T47D (cell line): ENCODE measurements around the gene ZFR2.

ENCODE experiments used
- DNase-seq, 2 experiments: peaks; one replicate each; pipeline versions ENCODE4 v3.0.0 to v3.0.0-alpha.2; 2011 to 2012; ENCODE audit warnings: low read depth in 1 of 2, low spot score in 1 of 2
- JUND ChIP-seq: IDR thresholded peaks from 2 replicates; pipeline ENCODE4 v1.6.1; 2012; ENCODE audit warnings: low read depth
- in situ Hi-C: cut with HindIII; loops from 2 replicates; pipeline ENCODE4 v1.10.0; 2016; ENCODE audit warnings: low sequenced_read_pairs, low pct_unique_long_range_greater_than_20kb

ZFR2 gene

DNA sequence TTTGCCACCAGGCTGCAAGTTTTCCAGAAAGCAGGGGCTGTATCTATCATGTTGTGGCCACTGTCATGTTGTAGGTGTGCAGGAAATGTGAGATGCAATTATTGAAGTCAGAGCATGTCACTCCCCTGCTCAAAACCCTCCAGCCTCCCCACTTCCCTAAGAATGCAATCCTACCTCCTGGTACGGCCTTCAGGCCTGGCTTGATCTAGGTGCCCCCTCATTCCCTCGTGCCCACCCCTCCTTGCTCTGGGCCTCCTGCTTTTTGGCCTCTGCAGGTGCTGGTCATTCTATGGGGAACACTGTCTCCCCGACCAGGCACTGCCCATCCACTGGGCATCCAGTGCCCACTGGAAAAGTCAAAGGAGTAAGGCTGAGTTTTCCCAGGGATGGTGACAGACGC is 54.2 kb downstream of the ZFR2 start:
- in situ Hi-C loops, result no loop called here
- DNase-seq, result no peak
- no peak for TF ChIP-seq JUND

GRCh38 chr19:3813473-3814392 is 55.1 kb downstream of the ZFR2 start:
- in situ Hi-C loops, result no loop called here
- DNase-seq, result no peak
- TF ChIP-seq JUND, result no peak

- DNase-seq, result no peak
- in situ Hi-C loops, result no loop called here
- TF ChIP-seq JUND, result no peak
These were observed 58.0 kb downstream of the ZFR2 start for GRCh38 chr19:3810708-3811355.

DNA sequence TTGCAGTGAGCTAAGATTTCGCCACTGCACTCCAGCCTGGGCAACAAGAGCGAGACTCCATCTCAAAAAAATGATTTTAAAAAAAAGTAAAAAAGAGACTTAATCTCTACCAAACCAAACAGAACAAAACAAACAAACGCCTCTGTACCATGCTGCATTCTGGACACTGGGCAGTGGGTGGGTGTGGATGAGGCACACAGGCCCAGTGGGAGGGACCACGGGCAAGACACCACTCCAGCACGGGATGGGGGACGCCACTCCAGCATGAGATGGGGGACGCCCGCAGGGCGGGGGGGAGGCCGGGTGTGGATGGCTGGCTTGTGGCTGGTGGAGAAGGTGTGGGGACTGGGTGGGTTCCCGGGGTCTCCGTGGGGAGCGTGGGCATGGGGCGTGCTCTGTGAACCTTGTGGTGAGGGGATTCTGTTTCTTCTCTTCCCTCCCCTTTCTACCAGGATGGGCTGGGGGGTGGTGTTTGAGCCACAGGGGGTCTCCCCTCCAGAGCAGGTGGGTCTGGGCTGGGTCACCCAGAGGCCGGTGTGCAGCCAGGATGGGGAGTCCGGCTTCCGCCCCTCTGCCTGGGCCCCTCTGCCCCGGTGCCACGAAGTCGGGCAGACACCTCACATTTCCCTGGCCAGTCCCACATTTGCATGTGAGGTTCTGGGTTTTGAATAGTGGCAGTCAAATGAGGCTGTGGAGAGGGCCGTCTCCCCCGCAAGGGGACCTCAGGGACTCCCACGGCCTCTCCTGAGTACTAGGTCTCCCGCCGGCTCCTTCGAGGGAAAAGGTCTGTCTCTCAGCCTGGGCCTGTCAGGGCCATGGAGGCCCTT is 58.7 kb downstream of the ZFR2 start:
- in situ Hi-C loops, result no loop called here
- DNase-seq, result no peak
- TF ChIP-seq JUND, result no peak

DNA sequence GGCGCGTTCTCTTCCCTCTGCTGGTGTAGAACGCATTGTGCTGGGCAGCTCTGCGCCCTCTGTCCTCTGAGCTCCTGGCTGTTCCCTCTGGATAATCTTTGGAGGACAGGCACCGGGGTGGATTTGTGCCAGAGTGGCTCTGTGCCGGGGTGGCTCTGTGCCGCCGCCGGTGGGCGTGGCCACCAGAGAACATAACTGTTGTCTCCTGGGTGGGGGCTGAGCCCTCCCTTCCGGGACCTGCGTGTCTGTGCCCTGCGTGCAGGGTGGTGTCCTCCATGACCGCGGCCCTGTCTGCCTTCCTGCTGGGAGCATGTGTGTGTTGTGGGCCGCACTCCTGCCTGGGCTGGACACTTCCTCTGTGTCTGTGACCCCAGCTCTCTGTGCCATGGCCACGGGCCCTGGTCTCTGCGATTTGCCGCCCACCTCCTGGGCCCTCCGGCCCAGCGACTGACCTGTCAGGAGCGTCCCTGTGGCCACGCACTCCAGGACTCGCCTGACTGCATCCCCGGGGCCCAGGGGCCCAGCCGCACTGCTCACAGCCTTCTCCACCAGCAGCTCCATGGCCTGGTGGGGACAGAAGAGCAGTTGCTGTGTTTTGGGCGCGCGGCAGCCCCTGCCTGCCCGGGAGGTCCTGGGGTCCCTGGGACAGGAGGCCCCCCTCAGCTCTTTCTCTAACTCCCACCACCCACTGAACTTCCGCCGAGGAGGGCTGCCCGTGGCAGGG is 60.3 kb downstream of the ZFR2 start:
- DNase-seq, result no peak
- in situ Hi-C loops, result no loop called here
- no peak for TF ChIP-seq JUND

DNA sequence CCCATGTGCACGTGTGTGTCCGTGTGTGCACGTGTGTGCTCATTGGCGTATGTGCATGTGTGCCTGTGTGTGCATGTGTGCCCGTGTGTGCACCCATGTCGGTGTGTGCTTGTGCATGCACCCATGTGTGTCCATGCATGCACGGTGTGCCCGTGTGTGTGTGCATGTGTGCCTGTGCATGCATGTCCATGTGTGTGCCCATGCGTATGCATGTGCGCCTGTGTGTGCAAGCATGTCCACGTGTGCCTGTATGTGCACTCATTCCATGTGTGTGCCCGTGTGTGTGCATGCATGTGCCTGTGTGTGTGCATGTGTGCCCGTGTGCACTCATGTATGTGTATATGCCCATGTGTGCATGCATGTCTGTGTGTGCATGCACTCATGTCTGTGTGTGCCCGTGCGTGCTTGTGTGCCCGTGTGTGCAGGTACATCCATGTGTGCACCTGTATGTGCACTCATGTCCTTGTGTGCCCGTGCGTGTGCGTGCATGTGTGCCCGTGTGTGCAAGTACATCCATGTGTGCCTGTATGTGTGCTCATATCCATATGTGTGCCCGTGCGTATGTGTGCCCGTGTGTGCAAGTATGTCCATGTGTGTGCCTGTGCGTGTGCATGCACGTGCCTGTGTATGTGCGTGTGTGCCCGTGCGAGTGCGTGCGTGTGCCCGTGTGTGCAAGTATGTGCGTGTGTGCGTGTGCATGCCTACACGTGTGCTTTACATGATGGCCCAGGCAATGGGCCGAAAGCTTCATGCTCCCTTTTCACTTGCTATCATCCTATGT is 61.1 kb downstream of the ZFR2 start:
- DNase-seq, result no peak
- TF ChIP-seq JUND, result no peak
- in situ Hi-C loops, result no loop called here

DNA sequence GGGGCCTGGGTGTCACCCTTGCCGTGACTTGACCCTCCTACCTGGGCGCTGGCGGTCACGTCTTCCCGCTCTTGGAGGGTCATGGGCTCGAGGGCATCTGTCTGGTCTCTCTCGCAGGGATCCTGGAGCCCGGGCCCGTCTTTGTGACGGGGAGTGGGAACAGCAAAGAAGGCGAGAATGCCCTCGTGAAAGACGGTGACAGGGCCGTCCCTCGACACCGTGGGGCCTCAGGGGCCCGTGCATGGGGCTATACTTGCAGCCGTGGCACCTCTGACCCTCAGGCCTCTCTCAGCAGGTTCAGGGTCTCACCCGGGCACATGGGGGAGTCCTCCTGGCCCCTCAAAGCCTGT is 61.7 kb downstream of the ZFR2 start:
- in situ Hi-C loops, result no loop called here
- no peak for TF ChIP-seq JUND

DNA sequence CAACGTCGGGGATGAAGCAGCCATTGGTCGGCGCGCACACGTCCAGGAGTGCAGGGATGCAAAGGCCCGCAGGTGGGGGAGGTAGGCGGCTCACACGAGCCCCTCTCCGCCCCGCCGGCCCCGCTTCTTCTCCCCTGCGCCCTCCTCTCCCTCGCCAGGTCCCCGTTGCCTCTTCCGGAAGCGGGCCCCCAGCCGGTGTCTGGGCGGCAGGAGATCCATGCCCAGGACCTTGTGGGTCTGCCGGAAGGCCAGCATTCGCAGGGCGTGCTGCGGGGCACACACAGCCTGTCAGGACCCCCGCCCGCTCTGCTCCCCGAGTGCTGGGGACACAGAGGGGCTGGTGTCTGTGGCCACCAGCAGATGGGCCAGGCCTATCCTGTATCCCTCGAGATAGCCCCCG is 63.0 kb downstream of the ZFR2 start:
- in situ Hi-C loops, result no loop called here
- no peak for DNase-seq
- no peak for TF ChIP-seq JUND

More for the DNA sequence above, 61.7 kb downstream of the ZFR2 start:
- DNase-seq, result no peak

DNA sequence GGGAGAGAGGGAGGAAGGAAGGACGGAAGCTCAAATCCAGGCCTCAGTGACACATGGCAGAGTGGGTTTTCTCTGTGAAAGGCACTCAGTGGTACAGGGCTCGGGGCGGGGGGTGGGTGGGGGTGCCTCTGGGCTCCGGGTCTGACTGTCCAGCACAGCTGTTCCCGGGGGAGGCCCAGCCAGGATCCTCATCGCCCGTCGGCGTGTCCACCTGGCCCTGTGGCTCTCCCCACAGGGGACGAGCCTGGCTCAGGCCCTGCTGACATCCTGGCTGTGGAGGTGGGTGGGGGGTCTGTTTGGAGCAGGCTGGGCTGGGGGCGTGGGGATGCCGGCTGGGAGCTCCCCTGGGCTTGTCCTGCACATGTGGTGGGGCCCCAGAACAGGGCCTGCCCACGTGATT is 64.4 kb downstream of the ZFR2 start:
- TF ChIP-seq JUND, result no peak
- in situ Hi-C loops, result no loop called here
- DNase-seq, result no peak

DNA sequence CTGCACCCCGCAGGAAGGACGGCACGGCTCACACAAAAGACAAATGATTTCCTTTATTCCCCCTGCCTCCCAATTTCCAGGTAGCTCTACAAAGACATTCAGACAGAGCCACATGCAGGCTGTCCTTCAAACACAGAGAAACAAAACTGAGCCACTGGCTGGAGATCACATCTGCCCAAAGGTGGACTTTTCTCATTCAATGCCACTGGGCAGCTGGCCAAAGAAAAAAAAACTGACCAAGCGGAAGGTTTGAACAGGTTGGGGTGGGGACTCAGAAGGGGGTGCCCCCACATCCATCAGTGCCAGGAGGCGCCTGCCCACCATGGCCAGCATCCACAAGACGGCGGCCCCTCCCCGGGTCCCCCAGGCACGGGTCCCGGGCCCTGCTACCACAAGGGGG is 64.9 kb downstream of the ZFR2 start:
- in situ Hi-C loops, result no loop called here
- no peak for DNase-seq
- no peak for TF ChIP-seq JUND

DNA sequence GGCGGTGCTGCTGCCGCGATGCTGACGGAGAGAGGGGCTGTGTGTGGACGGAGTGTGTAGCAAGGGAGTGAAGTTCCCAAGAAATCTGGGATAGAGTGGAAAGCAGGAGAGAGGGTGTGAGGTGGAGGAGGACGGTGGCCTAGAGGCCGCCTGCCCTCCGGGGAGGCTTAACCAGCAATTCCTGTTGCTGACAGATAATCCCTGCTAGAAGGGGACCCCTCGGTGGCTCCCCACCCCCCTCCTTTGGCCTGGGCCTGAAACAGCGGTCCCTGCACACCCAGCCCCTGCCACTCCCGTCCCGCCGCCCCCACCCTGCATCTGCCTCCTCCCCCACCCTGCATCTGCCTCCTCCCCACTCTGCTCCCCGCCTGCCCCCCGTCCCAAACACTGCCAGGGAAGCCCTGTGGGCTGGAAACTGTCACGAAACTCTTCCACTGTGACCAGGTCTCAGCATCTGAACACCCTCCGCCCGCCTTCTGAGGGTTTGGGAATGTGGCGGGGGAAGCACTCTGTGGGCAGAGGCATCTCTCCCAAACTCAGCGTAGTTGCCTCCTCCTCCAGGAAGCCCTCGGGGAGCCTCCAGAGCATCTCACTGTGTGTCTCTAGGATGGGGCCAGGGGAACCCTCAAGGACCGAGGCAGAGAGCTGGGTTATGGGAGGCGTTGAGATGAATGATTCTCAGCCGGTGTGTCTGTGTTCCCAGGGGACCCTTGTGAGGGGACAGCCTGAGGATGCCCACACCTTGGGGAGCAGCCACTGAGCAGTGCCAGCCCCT is 65.5 kb downstream of the ZFR2 start:
- in situ Hi-C loops, result no loop called here
- TF ChIP-seq JUND, result no peak
- DNase-seq, result no peak
